Stimulated activated CD8-positive, alpha-beta memory T cell treated with anti-CD3 and anti-CD28 coated beads, Interleukin-7, amount 100 ng/mL, for 4 hours (primary cell): ENCODE measurements around the gene C1QTNF2.
"Not testable (repeated sequence)": the region's sequence is repeated elsewhere in the genome, so short reads cannot be mapped to it uniquely, and the experiment has no call there.

ENCODE experiments used
- DNase-seq, 2 donors: peaks; one replicate each; pipeline ENCODE4 v3.0.0-alpha.2; 2020; ENCODE audit warnings: low read depth in 2 of 2

Gene C1QTNF2

DNA sequence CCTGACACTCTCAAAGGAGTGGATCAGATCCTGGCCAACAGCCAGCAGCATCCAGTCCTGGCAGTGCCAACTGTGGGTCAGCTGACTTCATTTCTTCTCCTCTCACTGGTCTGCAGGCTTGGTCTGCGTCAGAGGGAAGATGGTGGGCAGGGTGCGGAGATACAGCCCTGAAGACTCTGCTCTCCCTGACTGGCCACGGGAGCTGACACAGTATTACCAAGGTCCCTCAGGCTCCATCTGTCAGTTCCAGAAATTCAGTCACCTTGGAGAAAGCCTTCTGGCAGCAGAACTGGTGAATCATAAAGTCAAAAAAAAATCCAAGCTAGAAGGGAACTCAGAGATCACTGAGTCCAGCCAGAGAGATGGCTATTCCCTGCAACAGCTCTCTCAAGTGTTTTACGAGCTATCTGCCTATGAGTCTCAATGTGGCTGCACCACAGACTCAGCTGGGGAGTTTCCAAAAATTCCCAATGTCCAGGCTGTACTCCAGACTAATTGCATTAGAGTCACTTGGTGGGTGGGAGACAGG is 27.9 kb downstream of the C1QTNF2 start:
- DNase-seq = no peak

DNA sequence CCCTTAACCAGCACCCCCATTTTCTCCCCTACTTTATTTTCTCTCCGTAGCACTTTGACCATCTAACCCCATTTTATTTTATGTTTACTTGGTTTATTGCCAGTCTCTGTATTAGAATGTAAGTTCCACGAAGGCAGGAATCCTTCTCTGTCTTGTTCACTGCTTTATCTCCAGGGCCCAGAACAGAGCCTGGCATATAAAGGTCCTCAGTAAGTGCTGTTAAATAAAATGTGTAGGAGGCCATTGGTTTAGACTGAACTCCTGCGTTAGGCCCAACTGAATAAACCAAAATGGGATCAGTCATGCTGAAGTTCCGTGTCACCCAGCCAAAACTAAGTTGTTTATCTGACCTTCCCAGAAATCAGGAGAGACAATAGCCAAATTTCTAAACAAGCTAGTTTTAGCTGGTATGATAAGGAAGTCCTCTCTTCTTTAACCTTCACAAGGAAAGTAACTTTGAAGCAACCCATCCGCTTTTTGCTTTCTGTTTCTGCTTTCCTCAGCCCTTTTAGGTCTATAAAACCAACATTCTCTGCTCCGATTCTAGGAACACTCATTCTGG is 29.0 kb downstream of the C1QTNF2 start:
- no peak for DNase-seq

DNA sequence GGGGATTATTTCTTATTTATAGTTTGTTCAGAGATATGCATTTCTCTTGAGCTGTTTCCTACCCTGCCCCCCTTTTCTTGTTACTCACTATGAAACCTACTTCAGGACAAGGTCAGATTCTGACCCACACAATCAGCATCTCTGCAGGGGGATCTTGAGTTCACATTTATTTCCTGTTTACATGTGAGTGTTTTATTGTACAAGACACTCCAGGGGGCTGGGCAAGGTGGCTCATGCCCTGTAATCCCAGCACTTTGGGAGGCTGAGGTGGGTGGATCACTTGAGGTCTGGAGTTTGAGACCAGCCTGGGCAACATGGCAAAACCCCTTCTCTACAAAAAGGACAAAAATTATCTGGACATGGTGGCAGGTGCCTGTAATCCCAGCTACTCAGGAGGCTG is 29.9 kb downstream of the C1QTNF2 start:
- not testable (repeated sequence) for DNase-seq

DNA sequence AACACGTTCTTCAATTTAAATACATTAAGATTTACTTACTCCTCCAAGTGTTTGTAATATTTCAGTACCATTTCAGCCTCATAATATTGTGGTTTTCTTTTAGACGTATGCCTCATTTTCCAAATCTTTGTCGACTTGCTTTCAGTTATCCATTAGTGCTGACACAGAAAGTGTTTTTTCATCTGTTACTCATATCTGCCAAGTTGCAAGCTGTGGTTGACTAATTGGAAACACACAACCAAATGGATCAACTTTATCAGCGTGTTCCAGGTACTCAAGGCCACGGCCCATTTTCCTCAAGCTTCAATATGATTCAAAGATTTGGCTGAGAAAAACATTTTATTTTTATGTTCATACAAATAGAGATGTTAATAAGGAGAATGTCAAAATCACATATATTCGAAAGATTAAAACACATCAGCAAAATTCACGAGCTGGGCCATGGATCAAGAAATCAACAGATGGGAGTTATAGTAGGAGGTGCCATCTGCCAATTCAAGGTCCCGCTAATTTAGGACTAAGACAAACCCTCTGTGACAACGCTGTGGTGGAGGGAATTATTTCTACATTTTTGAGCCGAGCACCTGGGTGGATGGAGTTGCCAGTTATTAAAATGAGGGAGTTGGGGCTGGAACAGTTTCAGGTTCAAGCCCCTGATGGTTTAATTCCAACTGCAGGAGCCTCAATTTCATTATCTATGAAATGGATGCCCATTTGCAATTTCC is 30.9 kb downstream of the C1QTNF2 start:
- DNase-seq = no peak

DNA sequence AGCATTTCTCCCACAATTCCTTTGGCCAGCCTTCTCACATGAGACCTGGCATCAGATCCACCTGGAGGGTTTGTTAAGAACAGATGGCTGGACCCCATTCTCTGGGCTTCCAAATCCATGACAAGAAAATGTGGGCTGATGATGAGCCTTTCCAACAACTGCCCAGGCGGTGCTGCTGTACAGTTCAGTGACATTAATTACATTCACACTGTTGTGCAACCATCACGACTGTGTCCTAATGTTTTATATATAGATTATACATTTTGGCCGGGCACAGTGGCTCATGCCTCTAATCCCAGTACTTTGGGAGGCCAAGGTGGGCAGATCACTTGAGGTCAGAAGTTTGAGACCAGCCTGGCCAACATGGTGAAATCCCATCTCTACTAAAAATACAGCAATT is 35.7 kb downstream of the C1QTNF2 start:
- not testable (repeated sequence) for DNase-seq

DNA sequence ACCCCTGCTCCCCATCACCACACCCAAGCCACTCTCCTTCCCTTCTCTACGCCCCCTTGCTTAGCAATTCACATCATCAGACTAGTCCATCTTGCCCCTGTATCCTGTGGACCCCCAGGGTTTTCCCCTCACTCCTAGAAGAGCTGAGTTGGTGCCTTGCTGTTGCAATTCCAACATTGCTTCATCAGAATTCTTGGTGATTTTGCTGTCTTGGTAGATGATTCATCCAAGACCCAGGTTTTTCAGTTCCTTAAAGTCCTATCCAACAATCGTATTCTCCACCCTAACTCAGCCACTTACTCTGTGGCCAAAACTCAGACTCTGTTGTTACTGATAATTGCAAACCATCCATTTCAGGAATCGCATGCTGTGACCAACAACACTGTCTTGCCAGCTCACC is 36.7 kb downstream of the C1QTNF2 start:
- DNase-seq = no peak

DNA sequence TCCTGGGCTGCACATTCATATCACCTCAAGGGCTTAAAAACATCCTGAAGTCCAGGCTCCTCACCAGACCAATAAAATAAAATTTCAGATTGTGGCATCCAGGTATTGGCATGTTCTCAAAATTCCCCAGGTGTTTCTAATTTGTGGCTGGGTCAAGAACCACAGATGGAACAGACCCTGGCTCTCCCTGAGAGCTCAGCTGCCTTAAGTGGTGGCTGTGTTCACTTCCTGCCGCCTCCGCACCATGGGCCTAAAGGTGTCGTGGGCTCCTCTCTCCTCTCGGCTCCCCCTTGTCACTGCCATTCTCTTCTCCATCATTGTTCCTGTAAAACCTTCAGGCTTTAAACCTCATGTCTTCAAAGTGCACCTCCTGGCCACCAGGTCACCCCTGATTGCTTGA is 40.2 kb downstream of the C1QTNF2 start:
- DNase-seq = no peak

DNA sequence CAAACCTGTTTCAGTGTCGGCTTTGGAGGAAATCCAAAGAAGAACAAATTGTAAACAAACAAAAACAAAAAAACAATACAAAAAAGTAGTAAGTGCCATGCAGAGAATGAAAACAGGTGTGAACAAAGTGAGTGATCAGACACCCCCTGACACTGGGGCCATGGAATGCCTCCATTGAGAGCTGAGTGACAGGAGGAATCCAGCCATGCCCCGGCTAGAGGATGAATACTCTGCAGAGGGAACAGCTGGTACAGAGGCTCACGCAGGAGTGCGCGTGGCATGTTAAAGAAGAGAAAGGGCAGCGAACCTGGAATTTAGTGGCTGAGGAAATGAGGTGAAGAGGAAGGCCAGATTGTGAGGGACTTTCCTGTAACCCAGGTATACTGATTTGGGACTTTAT is 42.6 kb downstream of the C1QTNF2 start:
- DNase-seq = no peak

DNA sequence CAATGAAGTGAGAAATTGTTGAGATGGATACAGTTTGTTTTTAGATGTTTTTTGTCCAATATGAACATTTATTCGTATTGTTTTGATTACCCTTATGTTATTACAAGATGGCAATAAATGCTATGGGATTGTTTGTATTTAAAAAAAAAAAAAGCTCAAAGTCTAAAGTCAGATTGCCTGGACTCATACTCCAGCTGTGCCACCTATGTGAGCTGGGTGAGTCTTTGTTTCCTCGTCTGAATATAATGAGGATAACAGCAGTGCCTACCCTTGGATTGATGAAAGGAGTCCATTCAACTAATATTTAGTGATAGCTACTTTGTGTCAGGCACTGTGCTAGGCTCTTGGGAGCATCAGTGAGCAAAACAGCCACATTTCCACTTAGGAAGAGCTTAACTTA is 43.4 kb downstream of the C1QTNF2 start:
- no peak for DNase-seq

DNA sequence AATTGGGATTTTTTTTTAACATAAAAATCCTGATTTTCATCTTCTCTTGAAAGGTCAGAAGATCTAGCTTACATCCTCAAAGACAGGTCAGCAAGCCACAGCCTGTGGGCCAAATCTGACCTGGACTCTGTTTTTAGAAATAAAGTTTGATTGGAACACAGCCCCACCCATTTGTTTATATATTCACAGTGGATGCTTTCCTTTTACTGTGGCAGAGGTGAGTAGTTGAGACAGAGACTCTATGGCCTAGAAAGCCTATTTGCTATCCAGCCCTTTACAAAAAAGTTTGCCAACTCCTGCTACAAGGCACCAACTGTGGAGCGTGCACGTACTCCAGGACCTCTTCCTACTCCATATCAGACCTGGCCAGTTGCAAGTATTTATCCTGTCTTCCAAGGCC is 44.7 kb downstream of the C1QTNF2 start:
- DNase-seq = no peak

DNA sequence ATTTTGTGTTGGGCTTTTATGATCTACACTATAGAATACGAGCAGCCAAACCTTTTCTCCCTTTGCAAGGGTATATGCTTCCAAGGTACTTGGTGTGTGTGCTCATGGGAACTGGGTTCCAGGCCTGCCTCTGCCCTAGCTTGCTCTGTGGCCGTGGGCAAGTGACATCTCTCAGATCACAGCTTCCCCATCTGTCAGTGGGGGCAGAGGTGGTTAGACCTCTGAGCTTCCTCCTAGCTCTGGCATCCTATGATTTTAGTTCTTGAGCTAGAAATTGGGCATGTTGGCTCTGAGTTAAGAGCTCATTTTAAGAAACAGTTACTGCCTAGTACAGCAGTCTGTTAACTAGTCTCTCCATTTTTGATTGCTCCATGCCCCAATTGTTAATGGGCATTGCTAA is 45.5 kb downstream of the C1QTNF2 start:
- no peak for DNase-seq

DNA sequence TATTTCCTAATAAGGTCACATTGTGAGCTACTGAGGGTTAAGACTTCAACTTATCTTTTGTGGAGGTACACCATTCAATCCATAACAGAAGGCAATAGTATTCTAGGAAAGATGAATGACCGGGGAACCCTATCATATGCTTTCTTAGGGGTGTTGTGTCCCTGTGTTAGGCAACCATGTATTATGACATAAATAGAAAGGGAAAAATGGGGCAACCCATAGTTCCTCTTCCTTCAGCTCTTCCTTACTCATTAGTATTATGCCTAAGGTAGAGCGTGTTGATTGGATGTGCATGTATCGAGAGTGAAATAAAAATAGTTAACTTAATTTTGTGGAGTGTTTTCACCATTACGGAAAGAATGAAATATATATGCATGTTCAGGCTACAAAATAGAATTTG is 52.0 kb downstream of the C1QTNF2 start:
- DNase-seq = no peak

DNA sequence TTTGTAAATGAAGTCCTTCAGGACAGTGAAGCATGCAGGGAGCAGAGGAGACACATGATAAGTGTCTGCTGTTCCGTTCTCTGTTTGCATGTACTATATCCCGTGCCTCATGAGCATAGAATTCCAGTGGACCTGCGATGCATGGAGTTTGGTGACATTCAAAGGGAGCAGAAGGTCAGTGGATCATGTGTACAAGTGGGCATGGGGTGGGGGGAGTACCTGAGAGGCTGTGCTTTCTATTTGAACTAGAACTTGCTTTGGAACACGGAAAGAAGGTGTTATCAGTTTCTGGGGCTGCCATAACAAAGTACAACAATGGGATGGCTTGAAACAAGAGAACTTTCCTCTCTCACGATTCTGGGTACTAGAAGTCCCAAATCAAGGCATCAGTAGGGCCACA is 53.0 kb downstream of the C1QTNF2 start:
- DNase-seq = no peak

DNA sequence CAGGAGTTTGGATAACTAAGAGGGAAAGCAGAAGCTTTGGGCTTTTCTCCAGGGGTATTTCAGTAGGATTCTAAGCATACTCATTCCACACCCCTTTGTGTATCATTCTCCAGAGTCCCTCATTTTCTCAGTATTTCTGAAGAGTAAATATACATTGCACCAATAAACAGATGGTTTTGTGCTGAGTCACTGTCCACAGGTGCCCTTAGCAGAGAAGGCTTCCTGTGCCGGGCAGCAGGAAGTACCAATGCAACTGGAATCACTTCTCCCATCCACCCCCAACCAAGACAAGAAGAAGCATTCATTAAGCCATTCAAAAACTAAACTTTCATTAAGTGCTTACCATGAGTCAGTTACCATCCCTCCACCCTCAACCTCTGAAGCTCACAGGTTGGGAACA is 54.5 kb downstream of the C1QTNF2 start:
- DNase-seq = no peak

DNA sequence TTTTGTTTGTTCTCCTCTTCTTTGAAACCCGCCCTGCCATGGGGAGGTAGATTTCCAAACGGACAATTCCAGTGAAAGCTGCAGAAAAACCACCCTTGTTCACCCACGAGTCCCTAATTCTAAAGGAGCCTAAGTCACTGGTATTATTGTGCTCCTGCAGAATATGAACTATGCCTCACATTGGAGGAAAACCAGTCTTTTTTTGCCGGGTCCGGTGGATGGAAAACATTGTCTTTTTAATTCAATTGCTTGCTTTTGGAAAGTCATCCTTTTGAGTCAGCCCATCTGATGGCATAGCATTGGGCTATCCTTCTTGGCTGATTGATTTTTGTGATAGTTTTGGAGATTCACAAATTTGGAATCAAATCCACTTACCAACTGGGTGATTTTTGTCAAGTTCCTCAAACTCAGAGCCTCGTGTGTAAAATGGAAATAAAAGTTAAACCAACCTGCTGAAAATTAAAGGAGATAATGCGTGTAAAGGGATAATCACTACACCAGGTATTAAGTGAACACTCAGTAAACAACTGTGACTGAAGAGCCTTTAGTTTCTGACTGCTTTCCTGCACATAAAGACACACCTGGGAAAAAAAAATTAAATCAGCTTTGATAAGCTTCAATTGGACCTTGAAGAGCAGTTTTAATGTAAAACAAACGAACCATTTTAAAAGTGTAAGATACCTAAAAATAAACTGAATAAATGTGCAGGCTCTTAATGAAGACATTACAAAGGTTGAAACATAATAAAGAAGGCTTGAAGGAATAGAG is 57.3 kb downstream of the C1QTNF2 start:
- no peak for DNase-seq

DNA sequence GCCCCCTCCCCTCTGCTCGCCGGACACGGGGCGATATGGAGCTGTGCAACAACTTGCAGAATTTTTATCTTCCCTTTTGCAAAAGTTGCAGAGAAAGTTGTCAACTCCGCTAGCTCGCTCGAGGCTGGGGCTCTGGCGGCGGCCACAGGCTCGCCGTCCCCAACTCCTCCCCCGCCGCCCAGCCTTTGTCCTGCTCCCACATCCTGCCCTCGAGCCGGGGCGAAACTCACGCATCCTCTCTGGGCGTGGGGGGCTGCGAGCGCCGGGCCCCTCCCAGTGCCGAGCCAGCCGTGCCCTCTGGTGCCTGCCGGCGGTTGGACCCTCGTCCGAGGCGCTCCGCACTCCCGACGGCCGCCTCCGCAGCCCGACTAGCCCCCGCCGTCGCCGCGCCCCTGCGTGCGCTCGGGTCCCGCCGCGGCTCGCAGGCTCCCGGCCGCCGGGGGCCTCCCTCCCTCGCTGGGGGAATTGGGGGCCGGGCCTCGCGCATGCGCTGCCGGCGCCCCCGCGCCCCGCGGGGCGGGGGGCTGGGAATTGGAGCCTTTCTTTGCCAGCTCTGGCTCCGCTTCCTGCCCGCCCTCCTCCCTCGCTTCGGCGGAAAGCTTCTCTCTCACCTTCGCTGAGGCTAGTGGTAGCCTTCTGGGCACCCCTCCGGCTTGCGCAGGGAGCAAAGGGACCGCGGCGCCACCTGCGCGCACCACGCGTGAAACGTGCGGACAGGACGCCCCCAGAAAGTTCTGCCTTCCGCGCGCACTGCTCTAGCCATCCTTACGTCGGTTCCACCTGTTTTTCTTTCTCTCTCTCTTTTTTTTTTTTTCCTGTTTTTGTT is 58.1 kb downstream of the C1QTNF2 start, which contains the start of gene CCNJL:
TSS of gene CCNJL (minus strand) at position 431 of the 826 bp plus-strand sequence. CDS start 641 bp downstream, outside the sequence.
- no peak for DNase-seq

DNA sequence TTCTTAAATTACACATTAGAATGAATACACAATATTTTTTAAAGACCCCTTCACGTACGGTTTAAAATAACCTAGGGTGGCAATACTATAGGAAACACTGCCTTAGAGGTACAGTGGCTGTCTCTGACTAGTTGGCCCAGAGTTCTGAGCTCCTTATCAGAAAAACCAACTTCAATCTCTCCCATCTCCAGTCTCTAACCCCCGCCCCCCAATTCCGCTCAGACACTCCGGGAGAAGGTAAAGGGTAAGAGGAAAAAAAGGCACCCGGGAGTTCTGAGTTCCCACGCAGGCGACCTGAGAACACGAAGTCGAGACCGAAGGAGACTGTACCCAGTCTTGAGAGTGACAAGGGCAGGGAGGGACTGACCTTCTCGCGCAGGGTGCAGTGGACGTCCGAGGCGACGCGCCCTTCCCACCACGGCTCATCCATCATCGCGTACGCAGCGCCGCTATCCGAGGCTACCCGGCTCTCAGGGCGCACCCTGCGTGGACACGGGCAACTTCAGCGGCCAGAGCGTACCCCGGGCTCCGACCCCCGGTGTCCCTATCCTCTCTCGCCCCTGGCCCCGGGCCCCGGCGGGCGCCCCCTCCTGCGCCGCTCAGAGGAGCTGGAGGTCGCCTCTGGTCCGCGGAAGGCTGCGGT is 58.8 kb downstream of the C1QTNF2 start:
- DNase-seq = no peak

DNA sequence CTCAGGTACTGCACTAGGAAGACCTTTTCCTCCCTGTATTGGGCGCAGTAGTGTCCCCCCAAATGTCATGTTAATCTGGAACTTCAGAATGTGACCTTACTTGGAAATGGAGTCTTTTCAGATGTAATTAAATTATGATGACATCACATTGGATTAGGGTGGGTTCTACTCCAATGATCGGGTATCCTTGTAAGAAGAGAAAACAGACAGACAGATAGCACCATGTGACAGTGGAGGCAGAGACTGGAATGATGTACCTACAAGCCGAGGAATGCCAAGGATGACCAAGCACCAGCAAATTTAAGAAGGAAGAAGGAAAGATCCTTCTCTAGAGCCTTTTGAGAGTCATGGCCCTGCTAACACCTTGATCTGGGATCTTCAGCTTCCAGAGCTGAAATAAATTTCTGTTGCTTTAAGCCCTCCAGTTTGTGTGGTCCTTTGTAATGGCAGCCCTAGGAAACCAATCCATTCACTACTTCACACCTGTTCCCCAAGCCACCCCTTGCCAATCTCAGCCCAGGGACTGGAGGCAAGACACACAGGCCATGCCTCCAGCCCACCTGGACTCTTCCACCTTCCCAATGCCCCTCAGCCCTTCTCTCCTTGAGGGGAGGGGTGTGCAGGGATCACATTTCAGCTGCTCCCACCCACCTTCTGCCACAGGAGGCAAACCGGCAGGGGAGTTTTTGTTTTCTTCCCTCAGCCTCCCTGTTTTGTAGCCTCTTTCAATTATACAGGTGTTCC is 59.7 kb downstream of the C1QTNF2 start:
- DNase-seq = no peak

DNA sequence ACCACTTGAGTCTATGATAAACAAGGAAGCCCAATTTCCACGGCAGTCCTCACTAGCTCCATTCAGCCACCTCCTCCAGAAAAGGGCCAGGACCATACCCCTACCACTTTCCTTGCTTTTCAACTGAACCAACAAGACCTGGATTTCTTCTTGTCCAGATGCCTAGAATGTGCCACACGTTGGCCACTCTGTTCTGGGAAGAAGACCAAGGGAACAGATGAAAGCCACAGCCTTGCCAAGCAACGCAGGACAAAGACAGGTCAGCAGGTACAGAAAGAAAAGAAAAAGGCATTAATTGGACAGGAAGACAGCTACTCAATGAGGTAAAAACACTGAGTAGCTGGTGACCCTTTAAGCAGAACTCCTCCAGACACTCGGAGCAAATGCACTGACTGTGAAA is 60.3 kb downstream of the C1QTNF2 start:
- no peak for DNase-seq

DNA sequence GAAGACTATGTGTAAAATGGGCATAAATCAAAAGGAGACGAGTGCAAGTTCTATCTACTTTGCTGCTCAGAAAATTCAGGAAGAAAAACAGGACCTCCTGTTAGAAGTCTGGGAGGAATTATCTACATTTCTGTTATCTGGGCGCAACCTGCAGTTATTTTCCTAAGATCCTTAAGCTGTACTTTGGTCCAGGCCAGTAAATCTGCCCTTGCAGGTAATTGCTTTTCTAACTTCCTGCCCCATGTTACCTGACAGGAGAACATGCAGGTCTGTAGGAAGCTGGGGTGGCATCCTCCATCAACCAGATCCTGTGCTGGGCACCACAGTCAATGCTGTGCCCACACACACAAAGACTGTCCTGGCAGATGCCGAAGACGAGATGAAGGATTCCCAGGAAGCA is 63.7 kb downstream of the C1QTNF2 start:
- no peak for DNase-seq

DNA sequence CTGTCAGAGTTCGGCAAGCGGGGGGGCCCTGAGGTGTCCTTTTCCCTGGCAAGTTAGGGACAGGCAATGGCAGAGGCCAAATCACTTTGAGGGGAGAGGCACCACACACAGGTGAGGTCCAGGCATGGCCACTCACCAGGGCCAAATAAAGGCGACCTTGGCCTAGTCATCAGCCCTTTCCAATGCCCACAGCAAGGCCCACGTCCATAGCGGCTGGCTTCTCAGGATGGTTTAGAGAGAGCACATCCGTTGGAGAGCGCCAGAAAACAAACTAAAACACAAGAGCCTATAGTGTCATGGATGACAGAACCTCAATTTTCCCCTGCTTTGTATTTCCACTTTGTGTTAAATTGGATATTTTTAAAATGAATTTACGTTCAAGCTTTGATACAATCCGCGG is 65.1 kb downstream of the C1QTNF2 start:
- no peak for DNase-seq
